SK-N-SH (cell line): ENCODE data around the gene CPTP. TPM values are rescaled to one million over a fixed set of nuclear protein-coding genes. Genes with fewer than 3 reads are reported as not detected.

Experiments used
- CTCF ChIA-PET: fragments of 300-600, 350-600 bp; formaldehyde crosslinking; extraction: SDS; loops from one replicate; lab custom pipeline; 2021; lab: Yijun Ruan, JAX
- POLR2A ChIA-PET: fragments of 350-600 bp; sonication (Branson Sonifier 250); formaldehyde crosslinking; extraction: SDS; loops from one replicate; lab custom pipeline; 2020; ENCODE audit warnings: antibody characterized with exemption, inconsistent platforms; lab: Yijun Ruan, JAX
- DNase-seq: peaks from one replicate; pipeline ENCODE4 v3.0.0; 2012
- H2AFZ ChIP-seq: fragments of 200-600 bp; sonication (generic); 2 replicates; pipeline ENCODE4 v1.8.1; 2016; ENCODE audit warnings: antibody characterized with exemption, mild to moderate bottlenecking, low read depth
- H3F3A ChIP-seq: fragments of 200-600 bp; sonication (generic); replicated peaks from 2 replicates; pipeline ENCODE3; 2016; ENCODE audit warnings: antibody characterized with exemption, mild to moderate bottlenecking; ENCODE audit not compliant: insufficient read depth
- H3K27ac ChIP-seq, 2 experiments: fragments of 200-500 bp in 1 of 2; fragments of 200-600 bp in 1 of 2; sonication (Bioruptor generic) in 1 of 2; sonication (generic), shearing (Covaris generic) in 1 of 2; 2 replicates each; pipeline versions ENCODE4 v1.5.1 to v1.6.1; 2014 to 2016; ENCODE audit warnings: low read depth in 2 of 2, inconsistent platforms in 1 of 2, low read length in 1 of 2, mild to moderate bottlenecking in 1 of 2, mixed read lengths in 1 of 2
- H3K27me3 ChIP-seq: fragments of 200-600 bp; sonication (generic), shearing (Covaris generic); 2 replicates; pipeline ENCODE4 v1.6.1; 2016; ENCODE audit warnings: mixed run types; ENCODE audit not compliant: insufficient read depth
- H3K36me3 ChIP-seq, 2 experiments: fragments of 200-500 bp in 1 of 2; fragments of 200-600 bp in 1 of 2; sonication (Bioruptor generic) in 1 of 2; sonication (generic) in 1 of 2; replicated peaks in 1 of 2; 2 replicates each; pipeline versions ENCODE3 to v1.5.1; 2014 to 2016; ENCODE audit warnings: low read length in 1 of 2, mild to moderate bottlenecking in 1 of 2; ENCODE audit not compliant: insufficient read depth in 2 of 2, control insufficient read depth in 1 of 2
- H3K4me1 ChIP-seq, 2 experiments: fragments of 200-500 bp in 1 of 2; fragments of 200-600 bp in 1 of 2; sonication (Bioruptor generic) in 1 of 2; sonication (generic), shearing (Covaris generic) in 1 of 2; 2 replicates each; pipeline versions ENCODE4 v1.5.1 to v1.6.1; 2014 to 2016; ENCODE audit warnings: low read depth in 1 of 2, low read length in 1 of 2, mixed run types in 1 of 2; ENCODE audit not compliant: insufficient read depth in 2 of 2, control insufficient read depth in 1 of 2
- H3K4me2 ChIP-seq: fragments of 200-600 bp; sonication (generic), shearing (Covaris generic); 2 replicates; pipeline ENCODE4 v1.6.1; 2017; ENCODE audit warnings: mixed run types
- H3K4me3 ChIP-seq, 2 experiments: fragments of 200-500 bp in 1 of 2; fragments of 200-600 bp in 1 of 2; sonication (Bioruptor generic) in 1 of 2; sonication (generic), shearing (Covaris generic) in 1 of 2; 2 replicates each; pipeline versions ENCODE4 v1.5.1 to v1.8.1; 2014 to 2016; ENCODE audit warnings: low read depth in 2 of 2, inconsistent platforms in 1 of 2, low read length in 1 of 2, mild to moderate bottlenecking in 1 of 2, mixed read lengths in 1 of 2, moderate library complexity in 1 of 2
- H3K79me2 ChIP-seq: fragments of 200-600 bp; sonication (generic); 2 replicates; pipeline ENCODE4 v1.8.1; 2017; ENCODE audit warnings: mild to moderate bottlenecking; ENCODE audit not compliant: insufficient read depth
- H3K9ac ChIP-seq: fragments of 200-600 bp; sonication (generic); 2 replicates; pipeline ENCODE4 v1.6.1; 2017; ENCODE audit warnings: mixed run types
- H3K9me2 ChIP-seq: fragments of 200-600 bp; sonication (generic); 2 replicates; pipeline ENCODE4 v1.6.1; 2017; ENCODE audit warnings: mixed run types
- H3K9me3 ChIP-seq: fragments of 200-600 bp; sonication (generic); 2 replicates; pipeline ENCODE4 v1.6.1; 2017; ENCODE audit warnings: mixed run types, mild to moderate bottlenecking, moderate library complexity
- H4K20me1 ChIP-seq: fragments of 200-600 bp; sonication (generic); 2 replicates; pipeline ENCODE4 v1.6.1; 2017; ENCODE audit warnings: mild to moderate bottlenecking, mixed run types; ENCODE audit not compliant: insufficient read depth
- CHD2 ChIP-seq: fragments of 150-350 bp; IDR thresholded peaks from 2 replicates; pipeline ENCODE4 v1.6.1; 2018; ENCODE audit warnings: low read length; ENCODE audit not compliant: partially characterized antibody
- EP300 ChIP-seq, 2 experiments: IDR thresholded peaks; 2 replicates each; pipeline versions ENCODE4 v1.4.0 to v1.6.1; 2012; ENCODE audit warnings: borderline replicate concordance in 1 of 2, low read depth in 1 of 2, low read length in 1 of 2
- FOSL2 ChIP-seq: IDR thresholded peaks from 2 replicates; pipeline ENCODE4 v1.4.0; 2012; ENCODE audit warnings: low read depth, mild to moderate bottlenecking, moderate library complexity, borderline replicate concordance
- FOXM1 ChIP-seq: IDR thresholded peaks from 2 replicates; pipeline ENCODE4 v1.4.0; 2012; ENCODE audit warnings: low read depth, mild to moderate bottlenecking
- GABPA ChIP-seq: IDR thresholded peaks from 2 replicates; pipeline ENCODE4 v1.4.0; 2012; ENCODE audit warnings: low read depth, mild to moderate bottlenecking
- GATA2 ChIP-seq: sonication (generic); formaldehyde crosslinking; IDR thresholded peaks from 2 replicates; pipeline ENCODE4 v1.5.0; 2020; ENCODE audit warnings: mild to moderate bottlenecking, missing genetic modification reagents
- MAX ChIP-seq: IDR thresholded peaks from 2 replicates; pipeline ENCODE4 v1.4.0; 2012; ENCODE audit warnings: low read depth
- PBX3 ChIP-seq: IDR thresholded peaks from 2 replicates; pipeline ENCODE4; 2012
- RCOR1 ChIP-seq: fragments of 150-350 bp; IDR thresholded peaks from 2 replicates; pipeline ENCODE4 v1.6.1; 2017; ENCODE audit warnings: antibody characterized with exemption, low read length
- REST ChIP-seq: IDR thresholded peaks from 2 replicates; pipeline ENCODE4 v1.6.1; 2012; ENCODE audit warnings: mild to moderate bottlenecking, low read depth, low read length, moderate library complexity
- RFX5 ChIP-seq: IDR thresholded peaks from 2 replicates; pipeline ENCODE4 v1.6.1; 2012; ENCODE audit warnings: mild to moderate bottlenecking, improper control_type of control experiment, low read length
- RXRA ChIP-seq: IDR thresholded peaks from 2 replicates; pipeline ENCODE4 v1.4.0; 2012; ENCODE audit warnings: low read depth, mild to moderate bottlenecking, borderline replicate concordance
- TEAD4 ChIP-seq: IDR thresholded peaks from 2 replicates; pipeline ENCODE4 v1.4.0; 2012; ENCODE audit warnings: mild to moderate bottlenecking, borderline replicate concordance; ENCODE audit not compliant: insufficient read depth
- USF2 ChIP-seq: fragments of 150-350 bp; IDR thresholded peaks from 2 replicates; pipeline ENCODE4 v1.6.1; 2017; ENCODE audit warnings: antibody characterized with exemption, low read length, low read depth, borderline replicate concordance
- YY1 ChIP-seq: IDR thresholded peaks from 2 replicates; pipeline ENCODE4 v1.4.0; 2012; ENCODE audit warnings: low read depth, mild to moderate bottlenecking
- ZBTB33 ChIP-seq: IDR thresholded peaks from 2 replicates; pipeline ENCODE4 v1.4.0; 2012; ENCODE audit warnings: low read depth, borderline replicate concordance
- WGBS: methylation state at CpG from one replicate; pipeline ENCODE4 v1.1.6; 2017; ENCODE audit warnings: low lambda C conversion rate; 5-methylcytosine and 5-hydroxymethylcytosine counted together
- polyA plus RNA-seq, 3 experiments: library from polyadenylated mRNA; depleted of rRNA; stranded (reverse); fragments of >200 nt; gene quantifications; 2 replicates each; pipeline ENCODE4 v1.2.3, GENCODE V29; 2012

The CPTP gene
- polyA plus RNA-seq, 1 of the 3 experiments (the other 2 are of a cell fraction) = 13.4 TPM

- TF ChIP-seq CHD2 (no peak), EP300 (IDR thresholded peaks at IDR 0.05; ENCODE audit: borderline replicate concordance in 1 of 2, low read depth in 1 of 2, low read length in 1 of 2) (no peak), GABPA (no peak), RCOR1 (no peak), MAX (no peak), RFX5 (no peak), USF2 (no peak), FOSL2 (no peak), PBX3 (no peak), TEAD4 (no peak), RXRA (no peak), GATA2 (CRISPR knock-in tag) (no peak), REST (no peak), YY1 (no peak), FOXM1 (no peak), ZBTB33 (no peak)
- Histone ChIP-seq H3K36me3 (peaks cover 0 to 20% of the 10 kb centered on the region in 2 experiments), H4K20me1 (peaks cover 2% of the 10 kb centered on the region; the same call in 1 of the 2 replicates), H2AFZ (no peak overlapping the region), H3K9ac (no peak overlapping the region), H3K4me1 (peaks cover 0 to 5% of the 10 kb centered on the region in 2 experiments; a peak in 1 of 4 replicates), H3K27ac (no peak overlapping the region), H3K9me3 (no peaks in the 10 kb centered on the region), H3K4me2 (no peak overlapping the region), H3K27me3 (no peaks in the 10 kb centered on the region), H3K9me2 (no peaks in the 10 kb centered on the region), H3F3A (no peaks in the 10 kb centered on the region), H3K4me3 (no peak overlapping the region), H3K79me2 (no peaks in the 10 kb centered on the region)
- DNase-seq = no peak
- 91% methylated on average over 8 of the region's 21 CpGs for WGBS
- CTCF ChIA-PET = interaction anchor here (1.0 to 3.6 kb wide), 3 partner anchors 8 to 16 kb away, joined by 3 to 16 read pairs (median 8); no protein-coding TSS in a partner anchor
- POLR2A ChIA-PET = no interaction called here
Measured at GRCh38 chr1:1335792-1336248, 11.2 kb downstream of the CPTP start.
